HG02588 (cell line): ENCODE data around the gene FES.
"Not testable (repeated sequence)": the region's sequence is repeated elsewhere in the genome, so short reads cannot be mapped to it uniquely, and the experiment has no call there.

Experiments
- ATAC-seq: cut with Tn5 transposase; IDR thresholded peaks from one replicate; pipeline ENCODE4 v1.9.1; 2021; ENCODE audit warnings: mild to moderate bottlenecking, moderate library complexity; ENCODE audit not compliant: unreplicated experiment

Gene FES

DNA sequence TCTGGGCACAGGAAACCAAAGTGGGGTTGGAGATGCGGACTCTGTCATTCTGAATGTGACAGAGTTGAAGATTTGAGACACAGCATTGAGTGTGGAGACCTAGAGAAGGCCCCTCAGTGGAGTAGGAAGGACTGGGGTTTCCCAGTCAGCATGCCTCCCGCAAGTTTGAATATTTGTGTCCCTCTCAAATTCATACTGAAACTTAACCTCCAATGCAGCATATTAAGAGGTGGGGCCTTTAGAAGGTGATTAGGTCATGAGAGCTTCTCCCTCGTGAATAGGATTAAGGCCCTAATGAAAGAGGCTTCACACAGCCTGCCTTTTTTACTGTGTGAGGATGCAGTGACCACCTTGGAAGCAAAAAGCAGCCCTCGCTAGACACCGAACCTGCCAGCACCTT, 40.1 kb downstream of the FES start:
- peak; percentile 70 for ATAC-seq

DNA sequence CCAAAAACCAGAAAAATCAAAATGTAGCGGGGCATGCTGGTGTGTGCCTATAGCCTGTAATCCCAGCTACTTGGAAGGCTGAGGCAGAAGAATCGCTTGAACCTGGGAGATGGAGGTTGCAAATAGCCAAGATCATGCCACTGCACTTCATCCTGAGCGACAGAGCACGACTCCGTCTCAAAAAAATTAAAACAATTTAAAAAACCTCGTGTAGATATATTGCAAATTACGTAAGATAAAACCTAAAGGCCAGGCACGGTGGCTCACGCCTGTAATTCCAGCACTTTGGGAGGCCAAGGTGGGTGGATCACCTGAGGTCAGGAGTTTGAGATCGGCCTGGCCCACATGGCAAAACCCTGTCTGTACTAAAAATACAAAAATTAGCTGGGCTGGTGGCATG, 42.5 kb downstream of the FES start:
- not testable (repeated sequence) for ATAC-seq

DNA sequence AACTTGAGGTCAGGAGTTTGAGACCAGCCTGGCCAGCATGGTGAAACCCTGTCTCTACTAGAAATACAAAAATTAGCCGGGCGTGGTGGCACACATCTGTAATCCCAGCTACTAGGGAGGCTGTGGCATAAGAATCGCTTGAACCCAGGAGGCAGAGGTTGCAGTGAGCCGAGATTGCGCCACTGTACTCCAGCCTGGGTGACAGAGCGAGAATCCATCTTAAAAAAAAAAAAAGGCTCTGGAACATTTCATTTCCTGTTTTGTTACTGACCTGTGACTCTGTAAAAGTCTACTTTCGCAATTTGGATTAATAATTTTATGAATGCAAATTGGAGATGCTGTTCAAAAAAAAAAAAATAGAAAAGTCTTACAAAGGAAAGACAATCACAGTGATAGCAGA, 43.8 kb downstream of the FES start:
- ATAC-seq, result not testable (repeated sequence)

DNA sequence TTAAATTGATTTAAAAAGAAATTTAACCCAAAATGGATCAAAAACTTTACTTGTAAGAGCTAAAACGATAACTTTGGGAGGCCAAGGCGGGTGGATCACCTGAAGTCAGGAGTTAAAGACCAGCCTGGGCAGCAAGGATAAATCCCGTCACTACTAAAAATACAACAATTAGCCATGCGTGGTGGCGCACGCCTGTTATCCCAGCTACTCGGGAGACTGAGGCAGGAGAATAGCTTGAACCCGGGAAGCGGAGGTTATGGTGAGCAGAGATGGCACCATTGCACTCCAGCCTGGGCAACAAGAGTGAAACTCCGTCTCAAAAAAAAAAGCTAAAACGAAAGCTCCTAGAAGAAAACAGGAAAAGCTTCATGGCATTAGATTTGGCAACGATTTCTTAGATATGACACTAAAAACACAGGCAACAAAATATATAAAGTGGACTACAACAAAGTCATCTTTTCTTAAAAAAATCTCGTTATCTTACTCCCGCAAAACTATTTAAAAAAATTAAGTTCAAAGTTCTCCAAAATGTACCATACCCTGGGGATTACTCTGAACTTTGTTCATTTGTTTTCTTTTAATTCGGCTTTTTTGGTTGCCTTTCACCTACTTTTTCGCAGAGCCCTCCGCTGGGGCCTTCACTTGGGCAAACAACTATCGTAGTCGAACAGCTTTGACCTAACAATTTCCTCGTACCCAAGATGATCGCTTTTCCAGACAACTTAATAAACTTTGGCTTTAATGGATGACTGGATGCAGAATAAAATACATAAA, 45.1 kb downstream of the FES start:
- no peak for ATAC-seq

DNA sequence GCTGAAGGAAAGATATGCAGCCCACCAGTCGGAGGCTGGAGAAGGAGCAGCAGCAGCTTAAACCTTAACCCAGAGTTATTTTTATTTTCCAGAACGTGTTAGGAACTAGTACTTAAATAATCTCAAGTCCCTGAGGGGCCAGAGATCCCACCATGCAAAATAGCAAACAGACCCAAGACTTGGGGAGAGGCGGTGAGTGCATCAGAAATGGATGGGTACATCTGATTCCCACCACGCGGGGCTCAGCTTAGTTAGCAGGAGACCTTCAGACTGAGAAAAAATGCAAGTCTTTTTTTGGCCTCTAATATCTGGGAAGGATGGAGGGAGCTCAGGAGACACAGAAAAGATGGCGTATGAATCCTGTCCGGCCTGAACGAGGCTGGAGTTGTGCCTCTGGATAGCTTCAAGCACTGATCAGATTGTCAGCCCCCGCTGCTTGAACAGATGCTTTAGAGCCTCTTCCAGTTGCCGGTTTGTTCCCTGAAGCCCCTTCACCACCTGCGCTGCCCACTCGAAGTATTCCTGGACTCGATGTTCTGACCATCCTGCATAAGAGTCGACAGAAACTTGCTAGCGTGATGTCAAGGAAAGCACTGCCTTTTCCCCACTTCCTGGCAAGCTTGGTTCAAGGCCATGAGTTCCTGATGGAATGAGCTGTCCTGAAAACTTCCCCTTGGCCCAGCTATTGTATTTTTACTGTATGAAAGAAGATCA, 46.7 kb downstream of the FES start:
- no peak for ATAC-seq

DNA sequence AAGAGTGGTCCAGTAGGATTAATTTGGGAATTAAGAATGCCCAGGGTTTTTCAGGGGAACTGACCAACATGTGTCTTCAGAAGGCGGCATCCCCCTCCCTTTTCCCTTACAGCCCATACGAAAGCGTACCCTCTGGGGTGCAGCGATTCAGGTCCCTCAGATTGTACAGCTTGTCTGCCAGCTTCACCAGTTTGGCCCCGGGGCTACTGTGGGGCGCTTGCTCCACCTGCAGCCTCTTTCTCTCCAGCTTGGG, 47.2 kb downstream of the FES start:
- ATAC-seq, result no peak

DNA sequence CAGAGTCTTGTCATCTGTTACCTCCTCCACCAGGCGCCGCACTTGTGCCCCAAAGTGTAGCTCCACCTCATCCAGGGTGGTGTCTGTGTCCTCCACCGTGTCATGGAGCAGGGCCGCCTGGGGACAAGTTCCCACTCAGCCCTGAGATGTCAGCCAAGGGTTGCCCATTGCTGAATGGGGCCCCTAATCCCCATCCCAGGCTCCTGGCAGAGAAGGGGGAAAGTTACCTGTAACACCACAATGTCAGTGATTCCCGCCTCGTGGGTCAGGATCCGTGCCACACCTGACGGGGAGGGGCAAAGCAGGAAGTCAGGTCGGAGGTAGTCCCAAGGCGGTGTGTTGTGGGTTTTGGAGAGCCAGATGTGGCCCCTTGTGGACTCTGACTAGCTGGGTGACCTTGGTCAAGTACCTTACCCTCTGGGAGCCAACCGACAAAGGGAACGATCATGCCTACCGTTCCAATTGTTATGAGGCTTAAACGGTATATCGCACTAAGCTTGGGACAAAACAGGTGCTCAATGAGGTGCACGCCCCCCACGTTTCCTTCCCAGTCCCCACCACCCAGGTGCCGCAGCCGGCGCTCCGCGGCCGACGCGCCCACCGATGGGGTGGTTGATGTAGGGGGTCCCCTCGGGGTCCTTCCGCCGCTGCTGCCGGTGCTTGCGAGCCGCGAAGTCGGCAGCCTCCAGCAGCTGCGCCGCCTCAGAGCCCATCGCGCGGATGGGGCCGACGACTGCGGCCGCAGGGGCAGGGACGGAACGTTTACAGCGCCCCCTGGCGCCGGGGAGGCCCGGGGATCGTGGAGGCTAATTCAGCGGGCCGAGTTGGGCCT, 47.7 kb downstream of the FES start, which contains the start of gene HDDC3:
Gene HDDC3 (minus strand): TSS at position 722 of the 832 bp plus-strand sequence. CDS start 9 bp downstream, at position 713.
- peak; percentile 44 for ATAC-seq

DNA sequence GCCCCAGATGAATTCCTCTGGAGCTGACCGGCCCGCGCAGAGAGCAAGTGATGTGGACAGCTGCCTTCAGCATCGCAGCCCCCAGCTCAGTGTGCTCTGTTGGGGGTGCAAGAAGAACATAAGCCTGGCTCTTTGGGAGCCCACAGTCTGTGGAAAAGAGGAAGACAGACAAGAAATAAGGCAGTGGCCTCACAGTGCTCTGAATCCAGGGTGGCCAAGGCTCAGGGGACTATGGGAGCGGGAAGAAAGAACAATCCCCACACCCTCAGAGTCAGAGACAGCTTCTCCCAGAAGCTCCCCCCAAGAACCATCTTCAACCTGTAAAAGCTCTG, 48.3 kb downstream of the FES start:
- ATAC-seq, result no peak

DNA sequence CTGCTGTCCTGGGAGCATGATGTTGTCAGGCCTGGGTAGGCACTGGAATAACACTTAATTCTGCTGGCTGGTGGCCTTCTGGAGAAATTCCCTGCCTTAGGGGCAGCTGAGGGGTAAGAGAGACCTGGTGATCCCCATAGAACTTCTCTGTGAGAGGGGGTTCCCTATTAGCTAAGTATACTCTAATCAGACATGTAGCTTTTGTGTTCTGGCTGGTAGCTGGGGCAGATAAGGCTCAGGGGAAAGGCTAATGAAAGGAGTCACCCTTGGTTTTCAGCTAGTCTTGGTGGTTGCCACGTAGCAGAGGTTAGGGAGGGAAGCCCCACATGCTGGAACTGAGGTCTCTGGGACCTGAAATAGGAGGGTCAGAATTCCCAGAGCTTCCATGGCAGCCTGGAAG, 49.0 kb downstream of the FES start:
- no peak for ATAC-seq

DNA sequence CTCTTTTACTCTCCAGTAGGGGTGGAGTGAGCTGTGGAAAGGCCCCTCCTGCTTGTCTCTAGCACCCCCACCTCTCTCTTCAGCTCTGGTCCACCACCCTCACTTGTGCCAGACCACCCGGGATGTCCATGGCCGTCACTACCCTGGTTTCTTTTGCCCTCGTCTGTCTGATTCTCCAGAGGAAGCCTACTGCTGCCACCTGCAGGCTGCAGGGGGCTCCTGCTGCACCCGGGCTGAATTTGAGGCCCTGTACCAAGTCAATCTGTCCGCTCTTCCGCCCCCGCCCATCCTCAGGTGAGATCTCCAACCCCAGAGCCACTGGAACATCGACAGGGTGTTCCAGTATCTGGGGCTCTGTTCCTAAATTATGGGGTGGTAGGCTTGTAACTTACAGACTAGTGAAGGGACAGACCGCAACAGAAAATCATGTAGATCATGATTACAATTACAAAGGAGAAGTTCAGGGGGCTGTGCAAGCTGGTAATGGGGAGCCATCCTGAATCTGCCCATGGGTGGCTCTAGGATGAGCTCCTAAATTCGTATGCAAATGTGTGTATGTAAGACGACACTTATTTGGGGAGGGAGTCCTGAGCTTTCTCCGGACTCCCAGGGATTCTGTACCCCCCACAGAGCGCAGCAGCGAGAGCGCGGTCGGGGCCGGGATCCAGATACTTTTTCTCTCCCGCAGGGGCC, 50.1 kb downstream of the FES start:
- peak; percentile 24 for ATAC-seq

DNA sequence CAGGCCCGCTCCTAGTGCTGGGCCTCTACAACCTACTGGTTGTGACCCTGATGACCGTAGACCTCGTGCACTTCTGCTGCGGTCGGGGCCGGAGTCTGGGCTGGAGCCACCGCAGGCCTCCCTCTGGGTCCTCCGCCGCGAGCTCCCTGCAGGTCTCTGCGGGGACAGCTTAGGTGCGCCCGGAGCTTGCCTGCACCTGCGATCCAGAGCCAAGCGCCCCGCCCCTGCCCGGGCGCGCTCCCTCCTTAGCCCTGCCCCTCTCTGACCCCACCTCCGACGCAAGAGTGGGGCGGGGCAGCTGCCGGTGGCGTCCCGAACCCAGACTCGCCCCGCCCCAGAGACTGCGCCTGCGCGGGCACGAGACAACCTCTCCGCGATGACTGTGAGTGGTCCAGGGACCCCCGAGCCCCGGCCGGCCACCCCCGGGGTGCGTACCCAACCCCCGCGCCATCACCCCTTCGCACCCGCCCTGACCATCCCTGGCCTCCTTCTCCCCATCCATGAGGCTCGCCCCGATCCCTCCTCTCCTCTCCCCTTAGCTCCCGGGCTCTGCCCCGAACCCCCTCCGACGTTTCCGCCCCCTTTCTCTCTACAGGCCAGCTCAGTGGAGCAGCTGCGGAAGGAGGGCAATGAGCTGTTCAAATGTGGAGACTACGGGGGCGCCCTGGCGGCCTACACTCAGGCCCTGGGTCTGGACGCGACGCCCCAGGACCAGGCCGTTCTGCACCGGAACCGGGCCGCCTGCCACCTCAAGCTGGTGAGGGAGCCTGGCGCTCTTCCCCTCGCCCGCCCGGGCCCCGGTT, 50.8 kb downstream of the FES start, which contains the start of gene UNC45A:
Gene UNC45A (plus strand): TSS at position 337 of the 803 bp plus-strand sequence. CDS start 40 bp downstream, at position 377.
- peak; percentile 67 for ATAC-seq

DNA sequence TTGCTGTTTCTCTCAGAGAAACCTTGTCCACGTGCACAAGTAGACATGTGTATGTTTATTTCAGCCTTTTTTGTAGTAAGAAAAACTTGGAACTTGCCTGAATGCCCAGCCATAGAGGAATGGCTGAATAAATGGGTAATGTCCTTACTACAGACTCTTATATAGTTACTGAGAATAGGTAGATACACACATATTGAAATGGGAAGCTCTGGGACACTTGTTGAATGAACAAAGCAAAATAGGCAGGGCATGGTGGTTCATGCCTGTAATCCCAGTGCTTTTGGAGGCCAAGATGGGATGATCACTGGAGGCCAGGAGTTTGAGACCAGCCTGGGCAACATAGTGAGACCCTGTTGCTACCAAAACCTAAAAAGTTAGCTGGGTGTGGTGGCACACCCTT, 52.5 kb downstream of the FES start:
- no peak for ATAC-seq

DNA sequence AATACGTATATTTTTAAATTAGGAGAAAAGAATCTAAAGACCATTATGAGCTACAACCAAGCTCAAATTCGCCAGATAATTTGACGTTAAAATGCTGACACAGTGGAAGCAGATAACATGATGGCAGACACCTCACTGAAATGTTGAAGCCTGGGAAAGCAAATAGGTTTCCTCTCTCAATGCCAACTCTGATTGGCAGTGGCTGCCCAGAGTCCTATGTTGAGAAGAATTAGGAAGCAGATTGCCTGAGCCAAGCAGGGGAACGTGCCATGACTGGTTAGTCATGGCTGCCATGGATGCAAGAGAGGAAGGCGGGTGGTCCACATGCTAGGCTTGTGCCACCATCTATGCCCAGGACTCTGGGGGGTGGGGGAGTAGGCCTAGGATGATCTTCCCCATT, 54.0 kb downstream of the FES start:
- ATAC-seq, result no peak

DNA sequence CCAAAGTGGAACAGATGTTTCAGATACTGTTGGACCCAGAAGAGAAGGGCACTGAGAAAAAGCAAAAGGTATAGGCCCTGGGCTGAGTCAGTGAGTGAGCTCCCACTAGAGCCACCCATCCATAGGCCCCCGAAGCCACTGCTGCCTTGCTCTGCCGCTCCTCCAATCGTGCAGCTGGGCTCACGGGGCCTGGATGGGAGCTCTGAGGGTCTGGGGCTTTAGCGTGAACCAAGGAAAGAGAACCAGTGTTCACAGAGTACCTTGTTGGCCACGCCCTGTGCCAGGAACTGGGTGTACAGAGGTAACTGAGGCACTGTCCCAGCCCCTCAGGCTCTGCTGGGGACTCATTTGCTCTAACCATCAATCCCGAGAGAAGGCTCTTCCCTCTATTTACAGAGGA, 55.5 kb downstream of the FES start:
- ATAC-seq, result no peak

DNA sequence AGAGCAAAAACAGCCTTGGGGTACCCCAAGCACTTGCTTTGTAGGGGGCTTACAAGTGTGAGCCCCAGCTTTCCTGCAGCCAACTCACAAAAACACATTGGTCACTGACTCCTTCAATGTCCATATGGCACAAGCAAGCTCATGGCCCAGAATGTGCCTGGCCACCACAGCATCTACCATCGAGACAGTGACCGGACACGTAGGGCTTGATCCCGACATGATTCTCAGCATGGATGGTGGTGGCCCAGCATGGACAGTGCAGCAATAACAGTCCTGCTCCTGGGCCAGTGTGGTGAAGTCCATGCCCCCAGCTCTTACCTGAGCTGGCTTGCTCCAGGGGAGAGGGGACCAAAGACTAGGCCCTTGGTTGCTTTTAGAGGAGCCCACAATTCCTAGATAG, 56.7 kb downstream of the FES start:
- no peak for ATAC-seq

DNA sequence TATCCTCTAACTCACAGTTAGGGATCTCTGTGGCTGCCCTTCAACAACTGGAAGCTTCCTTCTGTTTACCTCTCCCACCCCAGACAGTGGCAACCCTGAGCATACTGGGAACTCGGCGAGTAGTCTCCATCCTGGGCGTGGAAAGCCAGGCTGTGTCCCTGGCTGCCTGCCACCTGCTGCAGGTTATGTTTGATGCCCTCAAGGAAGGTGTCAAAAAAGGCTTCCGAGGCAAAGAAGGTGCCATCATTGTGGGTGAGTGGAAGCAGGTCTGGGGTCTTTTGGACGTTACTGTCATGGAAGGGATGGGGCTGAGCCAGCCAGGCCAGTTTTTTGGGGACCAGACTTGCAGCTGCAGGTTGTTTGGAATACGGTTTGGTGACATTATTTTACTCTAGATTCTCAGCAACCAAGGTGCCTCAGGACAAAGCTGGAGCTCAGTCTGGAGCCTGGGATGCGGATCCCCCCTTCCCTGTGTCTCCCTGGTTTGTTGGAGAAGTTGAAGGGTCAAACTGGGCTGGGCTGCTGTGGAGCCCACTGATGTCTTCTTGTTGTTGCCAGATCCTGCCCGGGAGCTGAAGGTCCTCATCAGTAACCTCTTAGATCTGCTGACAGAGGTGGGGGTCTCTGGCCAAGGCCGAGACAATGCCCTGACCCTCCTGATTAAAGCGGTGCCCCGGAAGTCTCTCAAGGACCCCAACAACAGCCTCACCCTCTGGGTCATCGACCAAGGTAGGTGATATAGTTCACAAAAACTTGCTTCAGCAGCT, 58.2 kb downstream of the FES start:
- ATAC-seq, result no peak

DNA sequence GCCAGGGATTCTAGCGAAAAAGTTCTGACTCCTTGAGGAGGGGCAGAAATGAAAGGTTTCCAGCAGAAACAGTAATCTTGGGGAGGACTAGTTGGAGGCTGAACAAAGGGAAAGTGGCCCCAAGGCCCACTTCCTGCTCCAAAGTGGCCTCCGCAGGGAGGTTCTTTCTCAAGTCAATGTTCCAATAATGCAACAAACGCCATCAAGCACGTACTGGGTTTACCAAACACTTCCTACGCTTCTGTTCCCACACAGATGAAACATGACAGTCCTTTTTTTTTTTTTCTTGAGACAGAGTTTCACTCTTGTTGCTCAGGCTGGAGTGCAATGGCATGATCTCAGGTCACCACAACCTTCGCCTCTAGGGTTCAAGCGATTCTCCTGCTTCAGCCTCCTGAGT, 60.8 kb downstream of the FES start:
- no peak for ATAC-seq
